DOHH2 (cell line): ENCODE results near the gene EPS8L2.

Source experiments
- EZH2phosphoT487 ChIP-seq: fragments of 200-600 bp; sonication (generic); IDR thresholded peaks from 2 replicates; pipeline ENCODE4 v1.6.1; 2017; ENCODE audit warnings: borderline replicate concordance, mild to moderate bottlenecking, antibody characterized with exemption, low read length, moderate library complexity, mixed read lengths
- TF ChIP-seq, protein P1 (sequence below): fragments of 200-600 bp; sonication (generic); IDR thresholded peaks from one replicate; pipeline ENCODE4 v1.5.1; 2014; ENCODE audit warnings: antibody characterized with exemption, mild to moderate bottlenecking, low read depth, low read length; ENCODE audit not compliant: poor library complexity, severe bottlenecking

DNA sequence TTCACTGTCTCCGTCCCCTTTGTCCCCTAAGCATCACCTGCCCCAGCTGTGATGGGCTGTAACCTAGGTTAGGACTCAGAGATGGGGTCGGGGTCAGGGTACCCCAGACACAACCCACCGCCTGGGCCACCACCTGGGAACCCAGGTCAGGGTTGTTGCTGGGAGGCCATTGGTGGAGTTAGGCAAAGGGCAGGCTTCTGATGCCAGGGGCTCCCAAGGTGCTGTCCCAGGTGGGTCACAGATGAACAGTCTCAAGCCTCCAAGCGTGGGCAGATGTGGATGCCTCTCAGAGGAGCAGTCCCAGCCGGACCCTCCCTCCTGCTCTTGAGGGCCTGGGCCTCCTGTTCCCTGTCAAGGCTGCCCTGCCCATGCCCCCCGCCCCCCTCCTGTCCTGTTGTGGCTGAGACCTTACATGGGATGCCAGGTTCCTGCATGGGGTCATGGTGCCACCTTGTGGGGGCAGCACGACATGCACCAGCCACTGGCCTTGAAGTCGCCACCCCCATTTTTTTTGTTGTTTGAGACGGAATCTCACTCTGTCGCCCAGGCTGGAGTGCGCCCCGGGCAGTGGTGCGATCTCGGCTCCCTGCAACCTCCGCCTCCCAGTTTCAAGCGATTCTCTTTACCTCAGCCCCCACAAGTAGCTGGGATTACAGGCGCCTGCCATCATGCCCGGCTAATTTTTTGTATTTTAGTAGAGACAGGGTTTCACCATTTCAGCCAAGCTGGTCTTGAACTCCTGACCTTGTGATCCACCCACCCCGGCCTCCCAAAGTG, 59.2 kb downstream of the EPS8L2 start:
- TF ChIP-seq, protein P1, sequence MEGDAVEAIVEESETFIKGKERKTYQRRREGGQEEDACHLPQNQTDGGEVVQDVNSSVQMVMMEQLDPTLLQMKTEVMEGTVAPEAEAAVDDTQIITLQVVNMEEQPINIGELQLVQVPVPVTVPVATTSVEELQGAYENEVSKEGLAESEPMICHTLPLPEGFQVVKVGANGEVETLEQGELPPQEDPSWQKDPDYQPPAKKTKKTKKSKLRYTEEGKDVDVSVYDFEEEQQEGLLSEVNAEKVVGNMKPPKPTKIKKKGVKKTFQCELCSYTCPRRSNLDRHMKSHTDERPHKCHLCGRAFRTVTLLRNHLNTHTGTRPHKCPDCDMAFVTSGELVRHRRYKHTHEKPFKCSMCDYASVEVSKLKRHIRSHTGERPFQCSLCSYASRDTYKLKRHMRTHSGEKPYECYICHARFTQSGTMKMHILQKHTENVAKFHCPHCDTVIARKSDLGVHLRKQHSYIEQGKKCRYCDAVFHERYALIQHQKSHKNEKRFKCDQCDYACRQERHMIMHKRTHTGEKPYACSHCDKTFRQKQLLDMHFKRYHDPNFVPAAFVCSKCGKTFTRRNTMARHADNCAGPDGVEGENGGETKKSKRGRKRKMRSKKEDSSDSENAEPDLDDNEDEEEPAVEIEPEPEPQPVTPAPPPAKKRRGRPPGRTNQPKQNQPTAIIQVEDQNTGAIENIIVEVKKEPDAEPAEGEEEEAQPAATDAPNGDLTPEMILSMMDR: peak; percentile 72
- TF ChIP-seq EZH2phosphoT487: no peak
